DOHH2 (cell line): ENCODE measurements around the gene SIK2.

Experiments
- H3F3A ChIP-seq: fragments of 200-600 bp; sonication (generic), shearing (Covaris generic); 2 replicates; pipeline ENCODE4 v1.6.0; 2016; ENCODE audit warnings: antibody characterized with exemption, mild to moderate bottlenecking; ENCODE audit not compliant: control insufficient read depth, insufficient read depth
- H3K27ac ChIP-seq: fragments of 200-600 bp; sonication (generic); 2 replicates; pipeline ENCODE4 v1.5.1; 2014; ENCODE audit warnings: low read depth, mild to moderate bottlenecking, low read length, moderate library complexity
- H3K27me3 ChIP-seq: fragments of 200-600 bp; sonication (generic); 2 replicates; pipeline ENCODE4 v1.6.1; 2014; ENCODE audit warnings: mild to moderate bottlenecking, low read length, mixed read lengths; ENCODE audit not compliant: control insufficient read depth
- H3K36me3 ChIP-seq: fragments of 200-600 bp; sonication (generic); 2 replicates; pipeline ENCODE4 v1.6.1; 2014; ENCODE audit warnings: mild to moderate bottlenecking, low read length, moderate library complexity, mixed read lengths; ENCODE audit not compliant: control insufficient read depth
- H3K4me1 ChIP-seq: fragments of 200-600 bp; sonication (generic); 2 replicates; pipeline ENCODE4 v1.6.1; 2014; ENCODE audit warnings: mild to moderate bottlenecking, low read length, mixed read lengths; ENCODE audit not compliant: control insufficient read depth
- H3K4me2 ChIP-seq: fragments of 200-600 bp; sonication (generic); 2 replicates; pipeline ENCODE4 v1.6.0; 2014; ENCODE audit warnings: mild to moderate bottlenecking, low read length, moderate library complexity
- H3K4me3 ChIP-seq: fragments of 200-600 bp; sonication (generic); 2 replicates; pipeline ENCODE4 v1.5.1; 2014; ENCODE audit warnings: mild to moderate bottlenecking, low read length, mixed read lengths
- H3K79me2 ChIP-seq: fragments of 200-600 bp; sonication (generic); 2 replicates; pipeline ENCODE4 v1.6.1; 2014; ENCODE audit warnings: mild to moderate bottlenecking, low read length, mixed read lengths; ENCODE audit not compliant: control insufficient read depth
- H3K9me2 ChIP-seq: fragments of 200-600 bp; sonication (generic); replicated peaks from 2 replicates; pipeline ENCODE4 v1.6.1; 2014; ENCODE audit warnings: mild to moderate bottlenecking, low read length, mixed read lengths; ENCODE audit not compliant: control insufficient read depth
- H3K9me3 ChIP-seq: fragments of 200-600 bp; sonication (generic); 2 replicates; pipeline ENCODE4 v1.6.1; 2014; ENCODE audit warnings: antibody characterized with exemption, low read length, mixed read lengths; ENCODE audit not compliant: control insufficient read depth, insufficient read depth
- H4K20me1 ChIP-seq: fragments of 200-600 bp; sonication (generic); 2 replicates; pipeline ENCODE4 v1.6.0; 2014; ENCODE audit warnings: low read depth, mild to moderate bottlenecking, antibody characterized with exemption, low read length, moderate library complexity; ENCODE audit not compliant: control insufficient read depth, insufficient read depth
- CTCF ChIP-seq: fragments of 200-600 bp; sonication (generic); IDR thresholded peaks from one replicate; pipeline ENCODE4 v1.5.1; 2014; ENCODE audit warnings: antibody characterized with exemption, mild to moderate bottlenecking, low read depth, low read length; ENCODE audit not compliant: poor library complexity, severe bottlenecking
- EZH2phosphoT487 ChIP-seq: fragments of 200-600 bp; sonication (generic); IDR thresholded peaks from 2 replicates; pipeline ENCODE4 v1.6.1; 2017; ENCODE audit warnings: borderline replicate concordance, mild to moderate bottlenecking, antibody characterized with exemption, low read length, moderate library complexity, mixed read lengths

The SIK2 gene

DNA sequence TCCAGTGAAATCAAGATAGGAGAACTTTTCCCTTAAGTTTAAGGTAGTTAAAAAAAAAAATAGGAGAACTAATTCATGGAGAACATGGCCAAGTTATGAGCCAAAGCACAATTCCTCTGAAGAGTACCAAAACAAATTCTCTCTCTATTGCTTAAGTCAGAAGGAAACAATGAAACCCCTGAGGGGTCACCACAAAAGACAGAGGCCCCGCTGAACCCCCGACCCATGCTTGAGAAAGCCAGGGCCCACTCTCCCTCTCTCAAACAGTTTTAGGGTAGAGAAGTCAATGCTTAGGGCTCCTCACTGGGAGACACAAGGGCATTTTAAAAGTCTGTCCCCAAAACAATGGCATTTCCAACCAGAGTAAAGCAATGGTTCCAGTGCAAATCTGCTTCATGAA is 137.1 kb downstream of the SIK2 start:
- Histone ChIP-seq H3K36me3 (peaks cover 52% of the 10 kb centered on the region), H3K27ac (no peak overlapping the region)

DNA sequence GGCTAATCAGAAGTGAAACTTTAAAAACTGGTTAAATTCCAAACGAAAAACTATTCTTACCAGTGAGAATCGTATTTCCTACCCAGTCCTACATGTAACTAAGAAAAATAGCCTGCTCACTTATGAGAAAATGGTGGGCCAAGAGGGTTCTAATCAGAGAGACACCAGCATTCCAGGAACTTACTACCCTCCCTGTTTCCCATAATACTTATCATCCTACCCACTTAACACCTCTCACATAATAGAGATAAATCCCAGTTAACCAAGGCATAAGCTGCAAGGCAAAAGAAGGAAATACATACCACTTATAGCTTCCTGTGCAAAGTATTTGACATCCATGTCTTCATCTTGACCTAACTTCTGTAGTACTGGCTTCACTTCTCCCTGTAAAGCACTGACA is 139.5 kb downstream of the SIK2 start:
- Histone ChIP-seq H3K4me2 (no peak overlapping the region), H3K9me3 (no peaks in the 10 kb centered on the region)

More for the DNA sequence above, 137.1 kb downstream of the SIK2 start:
- no peaks in the 10 kb centered on the region for H3K79me2 ChIP-seq
- no peaks in the 10 kb centered on the region for H3F3A ChIP-seq
- no peak overlapping the region for H3K4me2 ChIP-seq
- TF ChIP-seq CTCF = no peak
- TF ChIP-seq EZH2phosphoT487 = no peak
- H3K27me3 ChIP-seq = no peaks in the 10 kb centered on the region
- no peaks in the 10 kb centered on the region for H3K9me2 ChIP-seq
- H4K20me1 ChIP-seq = no peaks in the 10 kb centered on the region
- H3K9me3 ChIP-seq = no peaks in the 10 kb centered on the region
- H3K4me3 ChIP-seq = no peak overlapping the region
- H3K4me1 ChIP-seq = no peaks in the 10 kb centered on the region

DNA sequence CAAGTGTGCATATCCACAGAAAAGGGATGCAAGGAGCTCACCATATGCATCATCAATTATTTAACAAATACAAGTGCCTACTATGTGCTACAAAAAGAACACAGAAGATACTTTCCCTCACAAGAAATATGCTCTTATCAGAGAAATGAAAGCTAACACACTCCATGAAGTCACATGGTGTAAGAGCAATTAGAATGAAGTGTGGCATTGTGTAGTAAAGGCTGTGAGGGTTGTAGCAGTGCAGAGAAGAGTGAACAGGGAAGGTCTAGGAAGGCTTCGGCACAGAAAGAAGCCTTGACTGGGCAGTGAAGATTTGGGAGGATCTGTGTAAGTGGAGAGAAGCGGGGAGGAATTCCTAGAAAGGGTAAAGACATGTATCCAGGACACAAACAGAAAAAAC is 141.5 kb downstream of the SIK2 start:
- Histone ChIP-seq H3K27me3 (no peaks in the 10 kb centered on the region), H3F3A (no peaks in the 10 kb centered on the region), H3K9me3 (no peaks in the 10 kb centered on the region), H3K4me3 (no peak overlapping the region), H3K9me2 (no peaks in the 10 kb centered on the region), H3K27ac (no peak overlapping the region), H3K79me2 (no peaks in the 10 kb centered on the region), H3K36me3 (peaks cover 82% of the 10 kb centered on the region), H3K4me2 (no peak overlapping the region), H4K20me1 (no peaks in the 10 kb centered on the region), H3K4me1 (no peaks in the 10 kb centered on the region)
- no peak for TF ChIP-seq CTCF
- no peak for TF ChIP-seq EZH2phosphoT487

More for the DNA sequence above, 139.5 kb downstream of the SIK2 start:
- H3F3A ChIP-seq = no peaks in the 10 kb centered on the region
- no peak overlapping the region for H3K4me3 ChIP-seq
- no peak for TF ChIP-seq CTCF
- no peak for TF ChIP-seq EZH2phosphoT487
- no peaks in the 10 kb centered on the region for H4K20me1 ChIP-seq
- H3K79me2 ChIP-seq = no peaks in the 10 kb centered on the region
- H3K9me2 ChIP-seq = no peaks in the 10 kb centered on the region
- H3K27me3 ChIP-seq = no peaks in the 10 kb centered on the region
- H3K4me1 ChIP-seq = no peaks in the 10 kb centered on the region
- H3K27ac ChIP-seq = no peak overlapping the region
- H3K36me3 ChIP-seq = peaks cover 73% of the 10 kb centered on the region
